GM18498 (cell line): Measurements from ENCODE around the gene TM7SF2.

Experiments
- ATAC-seq: cut with Tn5 transposase; IDR thresholded peaks from one replicate; pipeline ENCODE4 v1.9.1; 2021; ENCODE audit warnings: mild to moderate bottlenecking, moderate library complexity; ENCODE audit not compliant: unreplicated experiment

The TM7SF2 gene

DNA sequence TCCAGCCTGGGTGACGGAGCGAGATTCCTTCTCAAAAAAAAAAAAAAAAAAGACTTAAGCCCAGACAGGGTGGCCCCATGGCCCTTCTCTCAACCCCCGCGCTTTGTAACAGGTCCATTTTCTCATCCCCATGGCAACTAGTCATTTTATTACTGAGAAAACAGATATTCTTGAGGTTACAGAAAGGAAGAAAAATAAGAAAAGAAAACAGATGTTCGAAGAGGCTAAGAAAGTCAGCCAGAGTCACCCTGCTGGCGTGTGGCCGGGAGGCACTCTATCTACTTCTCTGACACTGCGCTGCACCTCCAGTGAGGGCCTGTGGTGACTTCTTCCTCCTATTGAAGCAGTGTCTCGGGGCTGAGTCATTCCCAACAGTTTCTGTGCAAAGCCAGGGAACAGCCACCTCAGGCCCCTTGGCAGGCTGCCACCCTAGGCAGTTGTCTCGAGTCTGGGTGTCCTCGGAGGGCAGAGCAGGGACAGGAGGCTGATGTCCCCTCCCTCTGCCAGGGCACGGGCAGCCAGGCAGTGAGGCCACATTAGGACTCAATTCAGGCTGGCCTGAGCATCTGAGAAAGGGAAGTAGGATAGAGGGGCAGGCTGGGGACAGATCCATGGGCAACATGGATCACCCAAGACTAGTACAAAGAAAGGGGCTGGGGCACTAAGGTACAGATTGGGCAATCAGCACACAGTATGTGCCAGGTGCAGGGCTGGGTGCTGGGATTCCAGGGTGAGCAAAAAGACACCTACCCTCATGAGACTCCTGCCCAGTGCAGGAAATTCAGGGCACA lies 39.0 kb downstream of the TM7SF2 start:
- no peak for ATAC-seq

- ATAC-seq: no peak
Measured at GRCh38 chr11:65151331-65151899, 39.7 kb downstream of the TM7SF2 start.

DNA sequence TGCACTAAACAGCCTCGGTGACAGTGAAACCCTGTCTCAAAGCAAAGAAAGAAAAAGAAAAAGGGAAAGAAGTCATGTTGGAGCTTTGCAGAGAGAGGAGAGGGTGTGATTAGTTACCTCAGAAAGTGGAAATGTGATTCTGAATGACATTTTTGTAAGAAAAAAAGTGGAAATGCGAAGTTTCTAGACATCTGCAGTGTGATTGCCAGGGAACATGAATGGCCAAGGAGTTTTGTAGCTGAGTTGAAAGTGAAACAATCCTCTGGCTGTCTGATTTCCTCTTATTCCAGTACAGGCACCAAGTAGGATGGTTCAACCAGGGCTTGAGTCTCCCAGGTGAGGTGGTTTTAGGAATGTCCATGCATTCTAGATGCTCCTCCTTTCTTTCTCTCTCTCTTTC lies 40.5 kb downstream of the TM7SF2 start:
- no peak for ATAC-seq

DNA sequence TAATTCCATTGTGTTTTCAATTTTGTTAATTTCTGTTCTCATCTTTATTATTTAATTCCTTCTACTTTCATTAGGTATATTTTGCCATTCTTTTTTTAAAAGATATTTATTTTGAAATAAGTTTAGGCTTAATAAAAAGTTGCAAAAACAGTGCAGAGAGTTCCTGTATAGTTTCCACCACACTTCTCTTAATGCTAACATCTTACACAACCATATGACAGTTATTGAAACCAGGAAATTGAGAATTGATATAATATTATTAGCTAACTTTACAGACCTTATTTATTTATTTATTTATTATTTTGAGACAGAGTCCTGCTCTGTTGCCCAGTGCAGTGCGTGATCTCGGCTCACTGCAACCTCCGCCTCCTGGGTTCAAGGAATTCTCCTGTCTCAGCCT lies 44.6 kb downstream of the TM7SF2 start:
- no peak for ATAC-seq

DNA sequence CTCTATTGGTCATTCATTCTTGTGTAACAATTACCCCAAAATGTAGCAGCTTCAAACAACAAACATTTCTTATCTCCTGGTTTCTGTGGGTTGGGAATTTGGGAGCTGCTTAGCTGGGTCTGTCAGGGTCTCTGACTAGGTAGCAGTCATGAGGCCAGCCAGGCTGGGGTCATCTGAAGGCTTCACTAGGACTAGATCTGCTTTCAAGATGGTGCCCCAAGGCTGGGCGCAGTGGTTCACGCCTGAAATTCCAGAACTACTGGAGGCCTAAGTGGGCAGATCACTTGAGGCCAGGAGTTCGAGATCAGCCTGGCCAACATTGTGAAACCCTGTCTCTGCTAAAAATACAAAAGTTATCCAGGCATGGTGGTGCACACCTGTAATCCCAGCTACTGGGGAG lies 45.3 kb downstream of the TM7SF2 start:
- no peak for ATAC-seq

DNA sequence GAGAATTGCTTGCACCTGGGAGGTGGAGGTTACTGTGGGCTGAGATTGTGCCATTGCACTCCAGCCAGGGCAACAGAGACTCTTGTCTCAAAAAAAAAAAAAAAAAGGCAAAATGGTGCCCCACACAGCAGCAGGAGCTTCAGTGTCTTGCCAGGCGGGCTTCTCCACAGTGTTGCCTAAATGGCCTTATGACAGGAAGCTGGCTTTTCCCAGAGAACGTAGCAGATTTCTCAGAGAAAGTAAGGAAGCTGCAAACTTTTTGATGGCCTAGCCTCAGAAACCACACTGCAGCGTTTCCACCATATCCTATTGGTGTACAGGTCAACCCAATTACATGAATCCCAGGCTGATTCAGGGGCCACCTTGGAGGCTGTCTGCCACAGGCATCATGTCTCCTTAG lies 45.7 kb downstream of the TM7SF2 start:
- ATAC-seq: no peak

GRCh38 chr11:65159012-65159411 lies 47.3 kb downstream of the TM7SF2 start:
- ATAC-seq: peak; percentile 72

DNA sequence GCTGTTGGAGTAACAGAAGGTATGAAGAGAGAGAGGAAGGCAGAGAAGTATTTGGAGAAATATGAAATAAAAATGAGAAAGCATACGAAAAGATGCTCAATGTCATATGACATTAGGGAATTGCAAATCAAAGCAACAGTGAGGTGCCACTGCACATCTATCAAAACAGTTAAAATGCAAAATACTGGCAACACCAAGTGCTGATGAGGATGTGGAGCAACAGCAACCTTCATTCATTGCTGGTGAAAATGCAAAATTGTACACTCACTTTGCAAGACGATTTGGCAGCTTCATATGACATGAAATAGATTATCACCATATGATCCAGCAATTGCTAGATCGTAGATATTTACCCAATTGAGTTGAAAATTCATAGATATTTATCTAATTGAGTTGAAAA lies 49.0 kb downstream of the TM7SF2 start:
- ATAC-seq: no peak

DNA sequence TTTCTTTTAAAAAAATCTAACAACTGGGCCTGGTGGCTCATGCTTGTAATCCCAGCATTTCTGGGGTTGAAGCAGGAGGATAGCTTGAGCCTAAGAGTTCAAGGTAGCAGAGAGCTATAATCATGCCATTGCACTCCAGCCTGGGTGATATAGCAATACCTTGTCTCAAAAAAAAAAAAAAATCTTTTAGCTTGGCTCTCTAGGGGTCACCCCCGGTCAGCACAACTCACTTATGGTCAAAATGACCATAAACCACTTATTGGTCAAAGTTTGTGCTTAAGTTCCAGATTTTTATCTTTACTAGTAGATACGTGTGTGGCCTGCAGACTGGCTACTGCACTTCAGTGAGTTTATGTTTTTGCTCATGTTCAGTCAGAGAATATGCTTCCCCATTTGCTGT lies 52.0 kb downstream of the TM7SF2 start:
- ATAC-seq: no peak
